Gastroesophageal sphincter (tissue), 3 donors: ENCODE results near the gene DES.

Source experiments
- CTCF ChIP-seq, 4 experiments: fragments of 200-600 bp in 2 of 4; fragments of 450-650 bp in 2 of 4; sonication (generic) in 1 of 4; IDR thresholded peaks; one replicate each; pipeline ENCODE4 v1.5.1; 2017 to 2019; ENCODE audit warnings: antibody characterized with exemption in 4 of 4, mild to moderate bottlenecking in 2 of 4, moderate library complexity in 2 of 4
- EP300 ChIP-seq: sonication (generic); formaldehyde crosslinking; IDR thresholded peaks from one replicate; pipeline ENCODE4 v1.6.1; 2017; ENCODE audit warnings: antibody characterized with exemption, mild to moderate bottlenecking
- POLR2A ChIP-seq, 2 donors: fragments of 450-650 bp; IDR thresholded peaks; one replicate each; pipeline ENCODE4 v1.6.1; 2017; ENCODE audit warnings: antibody characterized with exemption in 2 of 2, mild to moderate bottlenecking in 2 of 2, moderate library complexity in 1 of 2
- POLR2AphosphoS5 ChIP-seq: sonication (generic); formaldehyde crosslinking; IDR thresholded peaks from one replicate; pipeline ENCODE4 v1.6.1; 2017; ENCODE audit warnings: antibody characterized with exemption

GRCh38 chr2:219446689-219447088 lies 28.5 kb downstream of the DES start:
- no peak for TF ChIP-seq CTCF (IDR thresholded peaks at IDR 0.05)
- TF ChIP-seq POLR2A (IDR thresholded peaks at IDR 0.05) = no peak
- no peak for TF ChIP-seq EP300
- no peak for TF ChIP-seq POLR2AphosphoS5
